ENCODE measurements around the gene NOS3. TPM values are rescaled to one million over a fixed set of nuclear protein-coding genes. Genes with fewer than 3 reads are reported as not detected.

NOS3 gene
- total and polyA plus RNA-seq, 9 of the 15 experiments (the other 6 are each of a cell fraction or from before 2014, with no cell fraction given): 1.1 to 121 (median 23.6) TPM

DNA sequence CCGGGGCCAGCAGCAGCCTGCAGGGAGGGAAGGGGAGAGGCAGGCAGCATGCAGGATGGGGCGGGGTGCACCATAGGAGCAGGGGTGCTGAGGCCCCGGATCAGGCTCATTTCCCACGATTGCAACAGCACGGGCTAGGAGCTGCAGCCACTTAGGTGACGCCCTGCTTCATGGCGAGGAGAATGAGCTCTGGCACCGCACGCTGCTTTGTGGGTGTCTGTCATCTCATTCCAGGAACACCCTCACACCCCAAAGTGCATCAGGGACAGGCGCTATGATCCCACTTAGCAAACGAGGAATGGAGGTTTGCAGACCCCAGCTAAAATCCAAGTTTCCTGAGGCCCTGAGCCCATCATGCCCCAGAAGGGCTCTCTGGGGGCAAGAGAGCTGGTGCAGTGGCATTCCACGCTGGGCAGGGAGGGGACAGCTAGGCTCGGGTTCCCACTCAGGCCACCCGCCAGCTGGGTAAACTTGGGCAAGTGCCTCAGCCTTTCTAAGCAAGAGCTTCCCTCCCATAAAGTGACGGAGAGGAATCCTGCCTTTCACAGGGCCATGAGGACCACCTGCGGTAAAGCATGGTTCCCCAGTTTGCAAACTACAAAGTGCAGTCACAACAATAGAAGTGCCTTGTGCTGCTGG is 22.0 kb upstream of the NOS3 start (continued):
- TF ChIP-seq ZNF212 (CRISPR knock-in tag; IDR thresholded peaks at IDR 0.05): 0 out of 2 replicates have a peak, but pooled peaks have one; percentile 48
- TF ChIP-seq, protein P1, sequence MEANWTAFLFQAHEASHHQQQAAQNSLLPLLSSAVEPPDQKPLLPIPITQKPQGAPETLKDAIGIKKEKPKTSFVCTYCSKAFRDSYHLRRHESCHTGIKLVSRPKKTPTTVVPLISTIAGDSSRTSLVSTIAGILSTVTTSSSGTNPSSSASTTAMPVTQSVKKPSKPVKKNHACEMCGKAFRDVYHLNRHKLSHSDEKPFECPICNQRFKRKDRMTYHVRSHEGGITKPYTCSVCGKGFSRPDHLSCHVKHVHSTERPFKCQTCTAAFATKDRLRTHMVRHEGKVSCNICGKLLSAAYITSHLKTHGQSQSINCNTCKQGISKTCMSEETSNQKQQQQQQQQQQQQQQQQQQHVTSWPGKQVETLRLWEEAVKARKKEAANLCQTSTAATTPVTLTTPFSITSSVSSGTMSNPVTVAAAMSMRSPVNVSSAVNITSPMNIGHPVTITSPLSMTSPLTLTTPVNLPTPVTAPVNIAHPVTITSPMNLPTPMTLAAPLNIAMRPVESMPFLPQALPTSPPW (CRISPR knock-in tag; IDR thresholded peaks at IDR 0.05): peak; percentile 61
- TF ChIP-seq NONO (IDR thresholded peaks at IDR 0.05; ENCODE audit: low read depth in 2 of 2, low read length in 1 of 2): no peak
- no peak for TF ChIP-seq ZBTB7A (IDR thresholded peaks at IDR 0.05; ENCODE audit: borderline replicate concordance, control insufficient read depth, low read depth, low read length)
- TF ChIP-seq MCM7 (IDR thresholded peaks at IDR 0.05): no peak
- no peak for TF ChIP-seq CHD4 (IDR thresholded peaks at IDR 0.05; ENCODE audit: insufficient read depth, insufficient replicate concordance, low read depth, low read length, poor library complexity, severe bottlenecking)
- TF ChIP-seq, protein P2, sequence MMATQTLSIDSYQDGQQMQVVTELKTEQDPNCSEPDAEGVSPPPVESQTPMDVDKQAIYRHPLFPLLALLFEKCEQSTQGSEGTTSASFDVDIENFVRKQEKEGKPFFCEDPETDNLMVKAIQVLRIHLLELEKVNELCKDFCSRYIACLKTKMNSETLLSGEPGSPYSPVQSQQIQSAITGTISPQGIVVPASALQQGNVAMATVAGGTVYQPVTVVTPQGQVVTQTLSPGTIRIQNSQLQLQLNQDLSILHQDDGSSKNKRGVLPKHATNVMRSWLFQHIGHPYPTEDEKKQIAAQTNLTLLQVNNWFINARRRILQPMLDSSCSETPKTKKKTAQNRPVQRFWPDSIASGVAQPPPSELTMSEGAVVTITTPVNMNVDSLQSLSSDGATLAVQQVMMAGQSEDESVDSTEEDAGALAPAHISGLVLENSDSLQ (IDR thresholded peaks at IDR 0.05): no peak
- TF ChIP-seq ZNF76 (CRISPR knock-in tag; IDR thresholded peaks at IDR 0.05; ENCODE audit: borderline replicate concordance): 0 out of 2 replicates have a peak, but pooled peaks have one; percentile 44
- TF ChIP-seq RBM34 (IDR thresholded peaks at IDR 0.05; ENCODE audit: borderline replicate concordance, insufficient read depth, low read length): no peak
- TF ChIP-seq RBM14 (IDR thresholded peaks at IDR 0.05; ENCODE audit: borderline replicate concordance, insufficient read depth, low read depth, low read length): no peak
- TF ChIP-seq, protein P3, sequence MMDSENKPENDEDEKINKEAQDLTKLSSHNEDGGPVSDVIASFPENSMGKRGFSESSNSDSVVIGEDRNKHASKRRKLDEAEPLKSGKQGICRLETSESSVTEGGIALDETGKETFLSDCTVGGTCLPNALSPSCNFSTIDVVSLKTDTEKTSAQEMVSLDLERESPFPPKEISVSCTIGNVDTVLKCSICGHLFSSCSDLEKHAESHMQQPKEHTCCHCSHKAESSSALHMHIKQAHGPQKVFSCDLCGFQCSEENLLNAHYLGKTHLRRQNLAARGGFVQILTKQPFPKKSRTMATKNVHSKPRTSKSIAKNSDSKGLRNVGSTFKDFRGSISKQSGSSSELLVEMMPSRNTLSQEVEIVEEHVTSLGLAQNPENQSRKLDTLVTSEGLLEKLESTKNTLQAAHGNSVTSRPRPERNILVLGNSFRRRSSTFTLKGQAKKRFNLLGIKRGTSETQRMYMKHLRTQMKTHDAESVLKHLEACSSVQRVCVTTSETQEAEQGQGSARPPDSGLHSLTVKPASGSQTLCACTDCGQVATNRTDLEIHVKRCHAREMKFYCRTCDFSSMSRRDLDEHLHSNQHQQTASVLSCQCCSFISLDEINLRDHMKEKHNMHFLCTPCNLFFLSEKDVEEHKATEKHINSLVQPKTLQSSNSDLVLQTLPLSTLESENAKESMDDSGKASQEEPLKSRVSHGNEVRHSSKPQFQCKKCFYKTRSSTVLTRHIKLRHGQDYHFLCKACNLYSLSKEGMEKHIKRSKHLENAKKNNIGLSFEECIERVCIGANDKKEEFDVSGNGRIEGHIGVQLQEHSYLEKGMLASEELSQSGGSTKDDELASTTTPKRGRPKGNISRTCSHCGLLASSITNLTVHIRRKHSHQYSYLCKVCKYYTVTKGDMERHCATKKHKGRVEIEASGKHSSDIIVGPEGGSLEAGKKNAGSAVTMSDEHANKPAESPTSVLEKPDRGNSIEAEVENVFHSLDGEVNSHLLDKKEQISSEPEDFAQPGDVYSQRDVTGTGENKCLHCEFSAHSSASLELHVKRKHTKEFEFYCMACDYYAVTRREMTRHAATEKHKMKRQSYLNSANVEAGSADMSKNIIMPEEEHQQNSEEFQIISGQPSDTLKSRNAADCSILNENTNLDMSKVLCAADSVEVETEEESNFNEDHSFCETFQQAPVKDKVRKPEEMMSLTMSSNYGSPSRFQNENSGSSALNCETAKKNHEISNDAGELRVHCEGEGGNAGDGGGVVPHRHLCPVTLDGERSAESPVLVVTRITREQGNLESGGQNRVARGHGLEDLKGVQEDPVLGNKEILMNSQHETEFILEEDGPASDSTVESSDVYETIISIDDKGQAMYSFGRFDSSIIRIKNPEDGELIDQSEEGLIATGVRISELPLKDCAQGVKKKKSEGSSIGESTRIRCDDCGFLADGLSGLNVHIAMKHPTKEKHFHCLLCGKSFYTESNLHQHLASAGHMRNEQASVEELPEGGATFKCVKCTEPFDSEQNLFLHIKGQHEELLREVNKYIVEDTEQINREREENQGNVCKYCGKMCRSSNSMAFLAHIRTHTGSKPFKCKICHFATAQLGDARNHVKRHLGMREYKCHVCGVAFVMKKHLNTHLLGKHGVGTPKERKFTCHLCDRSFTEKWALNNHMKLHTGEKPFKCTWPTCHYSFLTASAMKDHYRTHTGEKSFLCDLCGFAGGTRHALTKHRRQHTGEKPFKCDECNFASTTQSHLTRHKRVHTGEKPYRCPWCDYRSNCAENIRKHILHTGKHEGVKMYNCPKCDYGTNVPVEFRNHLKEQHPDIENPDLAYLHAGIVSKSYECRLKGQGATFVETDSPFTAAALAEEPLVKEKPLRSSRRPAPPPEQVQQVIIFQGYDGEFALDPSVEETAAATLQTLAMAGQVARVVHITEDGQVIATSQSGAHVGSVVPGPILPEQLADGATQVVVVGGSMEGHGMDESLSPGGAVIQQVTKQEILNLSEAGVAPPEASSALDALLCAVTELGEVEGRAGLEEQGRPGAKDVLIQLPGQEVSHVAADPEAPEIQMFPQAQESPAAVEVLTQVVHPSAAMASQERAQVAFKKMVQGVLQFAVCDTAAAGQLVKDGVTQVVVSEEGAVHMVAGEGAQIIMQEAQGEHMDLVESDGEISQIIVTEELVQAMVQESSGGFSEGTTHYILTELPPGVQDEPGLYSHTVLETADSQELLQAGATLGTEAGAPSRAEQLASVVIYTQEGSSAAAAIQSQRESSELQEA (IDR thresholded peaks at IDR 0.05; ENCODE audit: low read depth): no peak
- no peak for TF ChIP-seq ZNF347 (CRISPR knock-in tag; IDR thresholded peaks at IDR 0.05; ENCODE audit: low read depth)
- TF ChIP-seq RBBP5 (IDR thresholded peaks at IDR 0.05; ENCODE audit: borderline replicate concordance, insufficient read depth, low read length, poor library complexity, severe bottlenecking): peak; percentile 18
- TF ChIP-seq RBFOX2 (IDR thresholded peaks at IDR 0.05; ENCODE audit: low read depth, low read length): peak; percentile 69
- peak; percentile 79 for TF ChIP-seq CEBPB (tag; IDR thresholded peaks at IDR 0.05)
- TF ChIP-seq E2F3 (CRISPR knock-in tag; IDR thresholded peaks at IDR 0.05): peak; percentile 57; the same call in 1 of the 2 replicates

All from K562 (cell line).